K562 (cell line): Measurements from ENCODE around the gene POLR3E. TPM values are rescaled to one million over a fixed set of nuclear protein-coding genes. Genes with fewer than 3 reads are reported as not detected.

Source experiments
- COPS2 ChIP-seq: fragments of 450-650 bp; conservative IDR thresholded peaks from 2 replicates; pipeline ENCODE4 v1.6.1; 2016; ENCODE audit warnings: mild to moderate bottlenecking, moderate library complexity
- EZH2 ChIP-seq: IDR thresholded peaks from 2 replicates; pipeline ENCODE4 v1.6.1; 2012; ENCODE audit warnings: low read depth, mild to moderate bottlenecking, inconsistent platforms, low read length, borderline replicate concordance
- KLF1 ChIP-seq: fragments of 450-650 bp; IDR thresholded peaks from 2 replicates; pipeline ENCODE4 v1.6.1; 2016; ENCODE audit warnings: missing genetic modification characterization, missing compliant biosample characterization
- RHOXF2B ChIP-seq: fragments of 250-450 bp; sonication (Bioruptor Pico); conservative IDR thresholded peaks from 2 replicates; pipeline ENCODE4 v1.5.1; 2021
- SMAD4 ChIP-seq: fragments of 250-450 bp; sonication (Bioruptor Pico); conservative IDR thresholded peaks from 2 replicates; pipeline ENCODE4 v1.8.0; 2021; ENCODE audit warnings: inconsistent platforms, mild to moderate bottlenecking, moderate library complexity
- SRSF1 ChIP-seq: fragments of 200-400 bp; formaldehyde crosslinking; IDR thresholded peaks from 2 replicates; pipeline ENCODE4 v1.6.1; 2017; ENCODE audit warnings: mild to moderate bottlenecking, low read depth, low read length, moderate library complexity
- SUPT5H ChIP-seq: fragments of 450-650 bp; IDR thresholded peaks from 2 replicates; pipeline ENCODE4 v1.6.1; 2016
- TBP ChIP-seq: optimal IDR thresholded peaks from 2 replicates; pipeline ENCODE3; 2011; ENCODE audit warnings: low read depth, low read length, improper control_type of control experiment
- ZBED1 ChIP-seq: IDR thresholded peaks from 2 replicates; pipeline ENCODE4 v1.6.1; 2014
- ZNF184 ChIP-seq: sonication (generic); formaldehyde crosslinking; IDR thresholded peaks from 2 replicates; pipeline ENCODE4 v1.5.0; 2020; ENCODE audit warnings: missing genetic modification reagents
- ZNF282 ChIP-seq: sonication (generic); formaldehyde crosslinking; IDR thresholded peaks from 2 replicates; pipeline ENCODE4 v1.8.1; 2023; ENCODE audit warnings: missing genetic modification reagents
- ZNF354B ChIP-seq: fragments of 250-450 bp; sonication (Bioruptor Pico); IDR thresholded peaks from 2 replicates; pipeline ENCODE4 v1.4.0; 2020
- ZNF431 ChIP-seq: sonication (generic); formaldehyde crosslinking; IDR thresholded peaks from 2 replicates; pipeline ENCODE4 v1.8.0; 2022; ENCODE audit warnings: mild to moderate bottlenecking, missing genetic modification reagents
- ZNF785 ChIP-seq: fragments of 250-450 bp; sonication (Bioruptor Pico); IDR thresholded peaks from 2 replicates; pipeline ENCODE4 v1.4.0; 2020; ENCODE audit warnings: mild to moderate bottlenecking
- polyA plus RNA-seq, 8 experiments: library from polyadenylated mRNA; depleted of rRNA in 4 of 8; stranded (reverse) in 5 of 8; unstranded in 3 of 8; fragments of >200 nt; fragmentation: Nextera tagmentation in 2 of 8; fragmentation: Illumina TruSeq in 1 of 8; extraction: Ambion mirVana in 2 of 8; extraction: Trizol in 1 of 8; gene quantifications; 2 replicates each; pipeline versions ENCODE4 v1.2.1 to v1.2.3, GENCODE V29; 2011 to 2014; ENCODE audit warnings: inconsistent platforms in 1 of 8, missing spikeins in 1 of 8
- total RNA-seq, 7 experiments: library from RNA; depleted of rRNA in 6 of 7; stranded (reverse); fragments of >200 nt in 6 of 7; fragmentation: Illumina TruSeq in 2 of 7; extraction: Trizol in 2 of 7; gene quantifications; 2 replicates each; pipeline versions ENCODE4 v1.2.1 to v1.2.3, GENCODE V29; 2011 to 2021; ENCODE audit warnings: low replicate concordance in 1 of 7
- TF ChIP-seq, protein P1 (sequence below): sonication (generic); formaldehyde crosslinking; IDR thresholded peaks from 2 replicates; pipeline ENCODE4 v1.8.1; 2023; ENCODE audit warnings: mild to moderate bottlenecking, missing genetic modification reagents
- TF ChIP-seq, protein P2 (sequence below), 2 experiments: fragments of 450-650 bp; IDR thresholded peaks; 2 replicates each; pipeline ENCODE4 v1.6.1; 2016
- TF ChIP-seq, protein P3 (sequence below): fragments of 250-450 bp; sonication (Bioruptor Pico); IDR thresholded peaks from 2 replicates; pipeline ENCODE4 v1.8.0; 2022; ENCODE audit warnings: moderate library complexity, mild to moderate bottlenecking, inconsistent platforms
- TF ChIP-seq, protein P4 (sequence below): fragments of 250-450 bp; sonication (Bioruptor Pico); IDR thresholded peaks from 2 replicates; pipeline ENCODE4 v1.5.0; 2021; ENCODE audit warnings: mild to moderate bottlenecking, borderline replicate concordance
- TF ChIP-seq, protein P5 (sequence below): sonication (generic); formaldehyde crosslinking; IDR thresholded peaks from 2 replicates; pipeline ENCODE4 v1.8.0; 2022; ENCODE audit warnings: missing genetic modification reagents, mild to moderate bottlenecking, borderline replicate concordance

POLR3E gene
- total and polyA plus RNA-seq, 9 of the 15 experiments (the other 6 are each of a cell fraction or from before 2014, with no cell fraction given): 17.7 to 151 (median 82.6) TPM

DNA sequence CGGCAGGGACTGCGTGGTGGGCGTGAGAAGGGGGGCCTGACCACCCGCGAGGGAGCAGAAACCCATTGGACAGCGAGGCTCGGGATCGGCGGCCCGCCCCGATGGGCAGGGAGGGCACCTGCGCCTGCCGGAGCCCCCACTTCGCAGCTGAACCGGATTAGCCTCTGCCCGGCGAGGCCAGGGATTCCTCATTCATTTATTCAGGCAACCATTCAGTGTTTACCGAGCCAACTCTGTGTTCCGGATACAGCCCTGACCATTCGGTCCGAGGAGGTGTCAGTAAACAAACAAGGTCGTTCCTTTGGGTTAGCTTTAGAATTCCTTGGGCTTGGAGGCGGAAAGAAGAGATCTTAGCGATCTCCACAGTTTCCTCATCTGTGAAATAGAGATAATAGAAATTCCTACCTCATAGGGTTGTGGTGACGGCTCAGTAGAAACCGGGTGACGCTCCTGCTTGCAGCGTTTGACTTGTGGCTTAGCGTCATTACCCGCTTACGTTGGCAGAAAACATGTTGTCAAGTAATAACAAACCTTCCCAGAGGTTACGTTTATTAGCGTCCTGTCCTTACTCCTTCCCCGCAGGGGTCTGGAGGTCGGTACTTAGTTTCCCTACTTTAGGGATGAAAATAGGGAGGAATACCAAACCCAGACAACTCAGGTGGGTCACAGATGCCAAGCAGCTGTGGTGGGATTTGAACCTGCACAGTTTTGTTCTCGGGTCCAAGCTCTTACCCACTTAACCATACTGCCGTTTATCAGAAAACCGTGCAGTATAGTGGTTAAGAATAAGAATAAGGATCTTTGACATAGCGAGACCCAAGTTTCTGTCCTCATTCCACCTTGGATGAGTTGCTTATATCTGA, 893 bp downstream of the POLR3E start (continued):
- TF ChIP-seq ZNF354B (CRISPR knock-in tag): 0 out of 2 replicates have a peak, but pooled peaks have one; percentile 25
- no peak; the same call in 1 of the 2 replicates for TF ChIP-seq ZNF431 (CRISPR knock-in tag)
- no peak for TF ChIP-seq SRSF1
- TF ChIP-seq ZBED1: no peak
- TF ChIP-seq ZNF282 (CRISPR knock-in tag): no peak
- TF ChIP-seq TBP: peak; percentile 100
- TF ChIP-seq SUPT5H: peak; percentile 72
- TF ChIP-seq, protein P1, sequence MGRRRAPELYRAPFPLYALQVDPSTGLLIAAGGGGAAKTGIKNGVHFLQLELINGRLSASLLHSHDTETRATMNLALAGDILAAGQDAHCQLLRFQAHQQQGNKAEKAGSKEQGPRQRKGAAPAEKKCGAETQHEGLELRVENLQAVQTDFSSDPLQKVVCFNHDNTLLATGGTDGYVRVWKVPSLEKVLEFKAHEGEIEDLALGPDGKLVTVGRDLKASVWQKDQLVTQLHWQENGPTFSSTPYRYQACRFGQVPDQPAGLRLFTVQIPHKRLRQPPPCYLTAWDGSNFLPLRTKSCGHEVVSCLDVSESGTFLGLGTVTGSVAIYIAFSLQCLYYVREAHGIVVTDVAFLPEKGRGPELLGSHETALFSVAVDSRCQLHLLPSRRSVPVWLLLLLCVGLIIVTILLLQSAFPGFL: peak; percentile 89; the same call in 1 of the 2 replicates
- TF ChIP-seq, protein P2, sequence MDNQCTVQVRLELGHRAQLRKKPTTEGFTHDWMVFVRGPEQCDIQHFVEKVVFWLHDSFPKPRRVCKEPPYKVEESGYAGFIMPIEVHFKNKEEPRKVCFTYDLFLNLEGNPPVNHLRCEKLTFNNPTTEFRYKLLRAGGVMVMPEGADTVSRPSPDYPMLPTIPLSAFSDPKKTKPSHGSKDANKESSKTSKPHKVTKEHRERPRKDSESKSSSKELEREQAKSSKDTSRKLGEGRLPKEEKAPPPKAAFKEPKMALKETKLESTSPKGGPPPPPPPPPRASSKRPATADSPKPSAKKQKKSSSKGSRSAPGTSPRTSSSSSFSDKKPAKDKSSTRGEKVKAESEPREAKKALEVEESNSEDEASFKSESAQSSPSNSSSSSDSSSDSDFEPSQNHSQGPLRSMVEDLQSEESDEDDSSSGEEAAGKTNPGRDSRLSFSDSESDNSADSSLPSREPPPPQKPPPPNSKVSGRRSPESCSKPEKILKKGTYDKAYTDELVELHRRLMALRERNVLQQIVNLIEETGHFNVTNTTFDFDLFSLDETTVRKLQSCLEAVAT (IDR thresholded peaks at IDR 0.05): peak; percentile 31 to 38; a peak in 2 of 4 replicates
- TF ChIP-seq, protein P3, sequence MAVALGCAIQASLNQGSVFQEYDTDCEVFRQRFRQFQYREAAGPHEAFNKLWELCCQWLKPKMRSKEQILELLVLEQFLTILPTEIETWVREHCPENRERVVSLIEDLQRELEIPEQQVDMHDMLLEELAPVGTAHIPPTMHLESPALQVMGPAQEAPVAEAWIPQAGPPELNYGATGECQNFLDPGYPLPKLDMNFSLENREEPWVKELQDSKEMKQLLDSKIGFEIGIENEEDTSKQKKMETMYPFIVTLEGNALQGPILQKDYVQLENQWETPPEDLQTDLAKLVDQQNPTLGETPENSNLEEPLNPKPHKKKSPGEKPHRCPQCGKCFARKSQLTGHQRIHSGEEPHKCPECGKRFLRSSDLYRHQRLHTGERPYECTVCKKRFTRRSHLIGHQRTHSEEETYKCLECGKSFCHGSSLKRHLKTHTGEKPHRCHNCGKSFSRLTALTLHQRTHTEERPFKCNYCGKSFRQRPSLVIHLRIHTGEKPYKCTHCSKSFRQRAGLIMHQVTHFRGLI (CRISPR knock-in tag): no peak
- TF ChIP-seq SMAD4: no peak
- TF ChIP-seq RHOXF2B: no peak
- TF ChIP-seq ZNF184 (CRISPR knock-in tag): no peak
- no peak for TF ChIP-seq ZNF785 (CRISPR knock-in tag)
- TF ChIP-seq EZH2: no peak
- TF ChIP-seq, protein P4, sequence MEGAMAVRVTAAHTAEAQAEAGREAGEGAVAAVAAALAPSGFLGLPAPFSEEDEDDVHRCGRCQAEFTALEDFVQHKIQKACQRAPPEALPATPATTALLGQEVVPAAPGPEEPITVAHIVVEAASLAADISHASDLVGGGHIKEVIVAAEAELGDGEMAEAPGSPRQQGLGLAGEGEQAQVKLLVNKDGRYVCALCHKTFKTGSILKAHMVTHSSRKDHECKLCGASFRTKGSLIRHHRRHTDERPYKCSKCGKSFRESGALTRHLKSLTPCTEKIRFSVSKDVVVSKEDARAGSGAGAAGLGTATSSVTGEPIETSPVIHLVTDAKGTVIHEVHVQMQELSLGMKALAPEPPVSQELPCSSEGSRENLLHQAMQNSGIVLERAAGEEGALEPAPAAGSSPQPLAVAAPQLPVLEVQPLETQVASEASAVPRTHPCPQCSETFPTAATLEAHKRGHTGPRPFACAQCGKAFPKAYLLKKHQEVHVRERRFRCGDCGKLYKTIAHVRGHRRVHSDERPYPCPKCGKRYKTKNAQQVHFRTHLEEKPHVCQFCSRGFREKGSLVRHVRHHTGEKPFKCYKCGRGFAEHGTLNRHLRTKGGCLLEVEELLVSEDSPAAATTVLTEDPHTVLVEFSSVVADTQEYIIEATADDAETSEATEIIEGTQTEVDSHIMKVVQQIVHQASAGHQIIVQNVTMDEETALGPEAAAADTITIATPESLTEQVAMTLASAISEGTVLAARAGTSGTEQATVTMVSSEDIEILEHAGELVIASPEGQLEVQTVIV (CRISPR knock-in tag): no peak
- TF ChIP-seq, protein P5, sequence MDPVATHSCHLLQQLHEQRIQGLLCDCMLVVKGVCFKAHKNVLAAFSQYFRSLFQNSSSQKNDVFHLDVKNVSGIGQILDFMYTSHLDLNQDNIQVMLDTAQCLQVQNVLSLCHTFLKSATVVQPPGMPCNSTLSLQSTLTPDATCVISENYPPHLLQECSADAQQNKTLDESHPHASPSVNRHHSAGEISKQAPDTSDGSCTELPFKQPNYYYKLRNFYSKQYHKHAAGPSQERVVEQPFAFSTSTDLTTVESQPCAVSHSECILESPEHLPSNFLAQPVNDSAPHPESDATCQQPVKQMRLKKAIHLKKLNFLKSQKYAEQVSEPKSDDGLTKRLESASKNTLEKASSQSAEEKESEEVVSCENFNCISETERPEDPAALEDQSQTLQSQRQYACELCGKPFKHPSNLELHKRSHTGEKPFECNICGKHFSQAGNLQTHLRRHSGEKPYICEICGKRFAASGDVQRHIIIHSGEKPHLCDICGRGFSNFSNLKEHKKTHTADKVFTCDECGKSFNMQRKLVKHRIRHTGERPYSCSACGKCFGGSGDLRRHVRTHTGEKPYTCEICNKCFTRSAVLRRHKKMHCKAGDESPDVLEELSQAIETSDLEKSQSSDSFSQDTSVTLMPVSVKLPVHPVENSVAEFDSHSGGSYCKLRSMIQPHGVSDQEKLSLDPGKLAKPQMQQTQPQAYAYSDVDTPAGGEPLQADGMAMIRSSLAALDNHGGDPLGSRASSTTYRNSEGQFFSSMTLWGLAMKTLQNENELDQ (CRISPR knock-in tag): no peak
- no peak for TF ChIP-seq KLF1 (tag)
- TF ChIP-seq COPS2: no peak
